GM19025 (cell line): Measurements from ENCODE around the gene SHANK3.
"Not testable (repeated sequence)": the region's sequence is repeated elsewhere in the genome, so short reads cannot be mapped to it uniquely, and the experiment has no call there.

Source experiments
- ATAC-seq: cut with Tn5 transposase; IDR thresholded peaks from one replicate; pipeline ENCODE4 v1.9.1; 2021; ENCODE audit warnings: mild to moderate bottlenecking, low read depth, moderate library complexity; ENCODE audit not compliant: unreplicated experiment

Gene SHANK3

DNA sequence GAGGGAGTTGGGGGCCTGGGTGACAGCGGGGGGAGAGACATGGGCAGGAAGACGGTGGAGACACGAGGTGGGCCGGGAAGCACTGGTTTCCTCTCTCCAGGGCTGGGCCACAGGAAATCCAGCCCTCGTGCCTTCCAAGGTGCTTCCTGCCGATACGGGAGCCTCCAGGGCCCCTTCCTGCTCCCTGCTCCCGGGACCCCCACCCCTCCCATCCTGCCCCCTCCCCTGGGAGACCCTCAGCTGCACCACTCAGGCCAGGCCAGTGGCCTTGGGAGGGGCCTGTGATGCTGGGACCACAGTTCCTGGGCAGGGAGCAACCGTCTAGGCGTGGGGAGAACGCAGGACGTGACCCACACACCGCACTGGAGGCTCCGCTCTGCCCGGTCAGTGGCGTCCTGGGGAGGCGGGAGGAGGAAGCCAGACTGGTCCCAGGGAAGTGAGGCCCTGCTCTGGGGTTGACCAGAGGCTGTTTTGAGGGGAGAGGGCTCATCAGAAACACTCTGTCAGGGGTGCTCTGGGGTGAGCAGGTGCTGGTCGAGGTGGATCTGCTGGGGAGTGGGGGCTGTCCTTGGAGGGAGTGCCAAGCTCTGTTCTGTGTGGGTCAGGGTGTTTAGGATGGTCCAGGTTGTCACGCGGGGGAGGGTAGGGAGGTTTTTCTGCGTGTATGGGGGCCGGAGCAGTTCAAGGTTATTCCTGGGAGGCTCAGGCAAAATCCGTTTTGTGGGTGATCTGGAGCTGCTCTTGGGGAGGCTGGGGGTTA lies at the start of gene SHANK3:
SHANK3 (plus strand) TSS at position 353 of the 760 bp plus-strand sequence.
- ATAC-seq, result no peak

DNA sequence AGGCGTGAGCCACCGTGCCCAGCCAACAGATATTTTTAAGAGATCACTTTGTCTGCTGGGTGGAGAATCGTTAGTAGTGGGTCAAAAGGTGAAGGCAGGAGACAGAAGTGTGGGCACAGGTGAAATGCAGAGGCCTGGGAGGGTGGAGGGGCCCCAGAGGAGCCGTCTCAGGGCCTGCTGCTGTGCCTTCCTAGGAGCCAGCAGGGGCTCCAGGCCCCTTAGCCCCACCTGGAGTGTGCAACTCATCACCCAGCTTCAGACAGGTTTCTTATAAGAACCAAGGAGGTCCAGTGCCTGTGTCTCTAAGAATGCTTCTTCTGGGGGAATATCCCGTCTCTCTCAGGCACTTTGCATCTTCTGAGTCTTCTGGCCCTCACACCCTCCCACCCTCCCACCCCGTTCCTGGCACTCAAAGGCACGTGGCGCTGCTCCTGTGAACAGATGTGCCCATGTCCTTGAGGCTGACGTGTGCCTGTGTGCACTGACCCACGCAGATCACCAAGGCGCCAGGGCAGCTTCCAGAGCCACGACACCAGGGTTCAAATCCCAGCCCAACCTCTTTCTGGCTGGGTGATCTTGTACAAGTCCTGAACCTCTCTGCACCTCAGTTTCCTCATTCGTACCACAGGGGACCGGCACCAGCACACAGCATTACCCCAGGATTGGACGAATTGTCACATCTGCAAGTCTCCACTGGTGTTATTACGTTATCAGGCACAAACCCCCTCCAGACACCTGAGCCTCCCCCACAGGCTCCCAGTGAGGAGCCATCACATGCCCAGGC lies 48.1 kb upstream of the SHANK3 start:
- ATAC-seq, result no peak

DNA sequence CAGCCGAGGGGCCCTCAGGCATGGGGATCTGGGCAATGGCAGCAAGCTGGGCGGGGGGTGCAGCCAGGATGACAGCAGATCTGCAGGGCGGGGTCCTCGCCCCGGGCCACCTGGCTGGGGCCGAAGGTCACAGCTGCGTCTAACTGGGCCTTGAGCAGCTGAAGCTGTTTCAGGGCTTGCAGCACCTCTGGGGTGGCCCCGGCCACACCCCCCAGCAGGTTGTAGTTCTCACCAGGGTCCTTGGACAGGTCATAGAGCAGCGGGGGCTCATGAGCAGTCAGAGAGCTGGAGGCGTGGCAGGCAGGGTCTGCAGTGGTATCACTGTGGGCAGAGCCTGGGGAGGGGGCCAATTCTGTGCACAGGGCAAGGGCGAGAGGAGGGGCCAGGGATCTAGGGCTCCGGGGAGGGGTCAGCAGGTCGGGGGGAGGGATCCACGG lies 47.5 kb upstream of the SHANK3 start:
- ATAC-seq, result no peak

GRCh38 chr22:50625568-50626313 lies 46.9 kb upstream of the SHANK3 start:
- no peak for ATAC-seq

GRCh38 chr22:50626314-50626849 lies 46.2 kb upstream of the SHANK3 start:
- ATAC-seq, result no peak

DNA sequence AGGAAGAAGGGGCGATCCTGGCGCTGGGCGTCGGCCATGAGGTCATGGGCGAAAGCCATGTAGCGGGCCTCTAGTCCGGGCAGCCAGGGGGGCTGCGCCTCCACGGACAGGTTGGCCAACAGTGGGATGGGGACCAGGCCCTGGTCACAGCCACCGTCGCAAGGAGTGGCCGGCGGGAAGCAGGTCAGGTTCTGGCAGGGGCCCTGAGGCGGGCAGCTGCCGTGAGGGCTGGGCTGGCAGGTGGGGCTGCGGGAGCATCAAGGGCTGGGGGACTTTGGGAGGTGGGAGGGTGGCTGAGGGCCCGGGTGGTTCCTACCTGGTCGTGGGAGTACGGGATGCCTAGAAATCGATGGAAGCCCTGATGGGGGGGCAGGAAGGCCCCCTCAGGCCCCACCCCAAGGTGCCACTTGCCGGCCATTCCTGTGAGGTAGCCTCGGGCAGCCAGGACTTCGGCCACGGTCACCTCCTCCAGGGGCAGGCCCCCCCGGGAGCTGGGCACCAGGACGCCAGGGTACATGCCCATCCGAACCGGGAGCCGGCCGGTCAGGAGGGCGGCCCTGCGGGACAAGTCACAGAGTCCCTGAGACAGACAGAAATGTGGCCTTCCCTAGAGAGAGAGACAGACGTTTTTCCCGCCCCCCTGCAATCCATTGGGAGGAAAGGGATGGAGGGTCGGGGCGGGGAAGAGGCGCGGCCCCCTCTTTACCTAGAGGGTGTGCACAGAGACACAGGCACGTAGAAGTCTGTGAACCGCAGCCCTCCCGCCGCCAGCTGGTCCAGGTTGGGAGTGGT lies 45.6 kb upstream of the SHANK3 start:
- ATAC-seq, result no peak

GRCh38 chr22:50627642-50628542 lies 44.7 kb upstream of the SHANK3 start, which contains the start of gene ARSA:
TSS of gene ARSA (minus strand) at chr22:50628152. CDS start at chr22:50627779, 373 bp downstream.
- peak; percentile 79 for ATAC-seq

DNA sequence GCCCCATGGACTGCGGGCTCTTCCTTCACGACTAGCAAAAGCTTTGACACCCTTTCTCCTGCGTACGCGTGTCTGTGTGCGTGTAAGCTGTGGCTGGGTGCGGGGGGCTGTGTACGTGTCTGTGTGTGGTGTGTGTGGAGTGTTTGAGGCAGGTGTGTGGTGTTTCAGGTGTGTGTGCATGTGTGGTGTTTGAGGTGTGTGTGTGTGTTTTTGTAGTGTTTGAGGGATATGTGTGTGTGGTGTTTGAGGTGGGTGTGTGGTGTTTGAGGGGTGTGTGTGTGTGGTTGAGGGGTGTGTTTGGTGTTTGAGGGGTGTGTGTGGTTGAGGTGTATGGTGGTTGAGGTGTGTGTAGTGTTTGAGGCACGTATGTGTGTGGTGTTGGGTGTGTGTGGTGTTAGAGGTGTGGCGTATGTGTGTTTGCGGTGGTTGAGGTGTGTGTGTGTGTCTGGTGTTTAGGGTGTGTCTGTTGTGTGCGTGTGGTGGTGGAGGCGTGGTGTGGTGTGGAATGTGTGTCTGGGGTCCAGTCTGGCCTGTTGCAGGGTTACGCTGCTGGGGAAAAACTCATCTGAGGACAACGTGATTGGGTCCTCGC lies 44.0 kb upstream of the SHANK3 start:
- ATAC-seq, result no peak

DNA sequence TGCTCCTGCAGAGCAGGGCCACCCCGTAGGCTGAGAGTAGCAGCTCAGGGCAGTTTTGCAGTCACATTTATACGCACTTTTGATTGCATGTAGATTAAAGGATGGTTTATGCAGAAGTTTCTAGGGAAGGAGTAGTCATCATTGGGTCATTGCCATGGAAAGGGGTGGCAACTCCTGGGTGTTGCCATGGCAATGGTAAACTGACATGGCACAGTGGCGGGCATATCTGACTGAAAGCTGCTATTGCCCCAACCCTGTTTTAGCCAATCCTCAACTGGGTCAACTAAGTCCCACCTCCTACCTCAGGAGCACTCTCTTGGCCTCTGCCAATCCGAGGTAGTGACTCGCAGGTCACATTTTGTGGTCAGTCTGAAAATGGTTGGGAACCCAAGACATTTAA lies 42.2 kb upstream of the SHANK3 start:
- no peak for ATAC-seq

GRCh38 chr22:50633086-50633485 lies 39.5 kb upstream of the SHANK3 start:
- ATAC-seq, result no peak

GRCh38 chr22:50633771-50634170 lies 38.9 kb upstream of the SHANK3 start:
- no peak for ATAC-seq

GRCh38 chr22:50635591-50635990 lies 37.0 kb upstream of the SHANK3 start:
- no peak for ATAC-seq

DNA sequence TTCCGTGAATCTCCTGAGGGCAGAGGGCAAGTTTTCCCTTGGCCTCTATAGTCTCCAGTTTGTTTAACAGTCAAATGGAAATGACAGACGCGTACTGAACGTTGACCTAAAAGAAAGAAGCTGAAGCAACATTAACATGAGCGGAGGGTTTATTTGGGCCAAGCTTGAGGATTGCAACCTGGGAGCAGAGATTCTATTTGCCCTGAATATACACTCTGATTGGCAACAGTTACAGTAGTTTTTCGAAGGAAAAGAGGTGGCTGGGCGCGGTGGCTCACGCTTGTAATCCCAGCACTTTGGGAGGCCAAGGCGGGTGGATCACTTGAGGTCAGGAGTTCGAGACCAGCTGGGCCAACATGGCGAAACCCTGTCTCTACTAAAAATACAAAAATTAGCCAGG lies 32.3 kb upstream of the SHANK3 start:
- ATAC-seq, result not testable (repeated sequence)

DNA sequence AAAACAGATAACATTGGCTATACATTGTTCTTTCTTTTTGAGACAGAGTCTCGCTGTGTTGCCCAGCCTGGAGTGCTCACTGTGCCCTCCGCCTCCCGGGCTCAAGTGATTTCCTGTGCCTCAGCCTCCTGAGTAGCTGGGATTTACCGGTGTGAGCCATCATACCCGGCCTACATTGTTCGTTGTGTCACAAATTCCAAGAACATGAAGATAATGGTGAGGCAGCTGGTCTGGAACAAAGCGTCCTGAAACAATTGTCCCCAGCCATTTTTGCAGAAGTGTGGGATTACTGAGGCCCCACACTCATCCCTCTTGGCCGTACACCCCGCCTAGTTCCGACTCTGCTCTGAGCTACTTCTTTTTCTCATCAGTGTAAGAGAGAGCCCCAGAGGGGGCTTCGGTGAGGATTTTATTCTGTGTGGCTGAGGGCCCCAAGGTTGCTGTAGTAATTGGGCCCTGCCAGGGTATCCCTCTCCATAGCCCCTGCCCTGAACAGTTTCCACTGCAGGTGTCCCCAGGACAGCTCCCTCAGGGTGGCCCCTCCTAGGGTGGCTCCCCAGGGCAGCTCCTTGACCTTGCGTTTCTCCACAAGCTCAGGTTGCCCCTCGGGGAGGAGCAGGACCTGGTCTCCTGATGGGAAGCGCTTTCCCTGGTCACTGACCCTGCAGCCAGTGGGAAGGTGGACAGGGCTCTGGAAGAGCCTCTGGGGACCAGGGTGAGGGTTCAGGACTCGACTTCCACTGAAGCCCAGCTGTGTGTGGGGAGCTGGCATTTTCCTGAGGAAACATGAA lies 31.6 kb upstream of the SHANK3 start:
- no peak for ATAC-seq

- no peak for ATAC-seq
Observed at GRCh38 chr22:50641696-50642607, 30.7 kb upstream of the SHANK3 start.

DNA sequence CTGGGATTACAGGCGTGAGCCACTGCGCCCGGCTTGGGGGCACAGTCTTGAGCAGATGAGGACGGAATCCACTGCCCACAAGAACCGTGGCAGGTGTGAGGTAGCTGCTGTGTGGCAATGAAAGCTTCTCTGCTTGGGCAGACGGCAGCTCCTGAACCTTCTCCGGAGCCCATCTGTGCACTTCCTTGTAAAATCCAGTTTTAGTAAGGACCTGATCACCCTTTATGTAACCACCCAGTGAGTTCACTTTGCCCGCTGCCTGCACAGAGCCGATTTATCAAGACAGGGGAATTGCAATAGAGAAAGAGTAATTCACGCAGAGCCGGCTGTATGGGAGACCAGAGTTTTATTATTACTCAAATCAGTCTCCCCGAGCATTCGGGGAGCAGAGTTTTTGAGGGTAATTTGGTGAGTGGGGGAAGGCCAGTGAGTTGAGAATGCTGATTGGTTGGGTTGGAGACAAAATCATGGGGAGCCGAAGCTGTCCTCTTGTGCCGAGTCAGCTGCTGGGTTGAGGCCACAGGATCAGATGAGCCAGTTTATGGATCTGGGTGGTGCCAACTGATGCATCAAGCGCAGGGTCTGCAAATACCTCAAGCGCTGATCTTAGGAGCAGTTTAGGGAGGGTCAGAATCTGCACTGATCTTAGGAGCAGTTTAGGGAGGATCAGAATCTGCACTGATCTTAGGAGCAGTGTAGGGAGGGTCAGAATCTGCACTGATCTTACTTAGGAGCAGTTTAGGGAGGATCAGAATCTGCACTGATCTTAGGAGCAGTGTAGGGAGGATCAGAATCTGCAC lies 29.4 kb upstream of the SHANK3 start:
- ATAC-seq, result not testable (repeated sequence)
